G401 (cell line): ENCODE results near the gene LRRFIP1. TPM values are rescaled to one million over a fixed set of nuclear protein-coding genes. Genes with fewer than 3 reads are reported as not detected.

Experiments
- DNase-seq: peaks from one replicate; pipeline ENCODE4 v3.0.0-alpha.2; 2015; ENCODE audit warnings: low spot score
- in situ Hi-C: cut with HindIII; loops from 2 replicates; pipeline ENCODE4 v1.10.0; 2016; ENCODE audit warnings: low sequenced_read_pairs, mixed read lengths
- total RNA-seq: library from RNA; depleted of rRNA; stranded (reverse); fragments of >200 nt; shearing (Covaris generic); gene quantifications from 2 replicates; pipeline ENCODE4 v1.2.3, GENCODE V29; 2014

LRRFIP1 gene
- total RNA-seq, 1 experiment from 2014 or later, result 24.6 TPM

- no peak for DNase-seq
- in situ Hi-C loops, result no loop called here
Observed at GRCh38 chr2:237693291-237693994, 66.1 kb downstream of the LRRFIP1 start.

GRCh38 chr2:237694415-237695194, 67.2 kb downstream of the LRRFIP1 start:
- no peak for DNase-seq
- in situ Hi-C loops, result no loop called here

- no peak for DNase-seq
- in situ Hi-C loops, result no loop called here
Observed at GRCh38 chr2:237695201-237695780, 67.9 kb downstream of the LRRFIP1 start.

- in situ Hi-C loops, result no loop called here
- no peak for DNase-seq
Observed at GRCh38 chr2:237696461-237696860, 69.1 kb downstream of the LRRFIP1 start.

- no peak for DNase-seq
- in situ Hi-C loops, result no loop called here
Observed at GRCh38 chr2:237697586-237698357, 70.4 kb downstream of the LRRFIP1 start.

- in situ Hi-C loops, result no loop called here
- DNase-seq, result no peak
Observed at GRCh38 chr2:237698358-237698694, 70.9 kb downstream of the LRRFIP1 start.

- in situ Hi-C loops, result no loop called here
- no peak for DNase-seq
Observed at GRCh38 chr2:237699870-237700511, 72.6 kb downstream of the LRRFIP1 start.

- in situ Hi-C loops, result no loop called here
- DNase-seq, result no peak
Observed at GRCh38 chr2:237700512-237701032, 73.2 kb downstream of the LRRFIP1 start.

GRCh38 chr2:237701033-237701858, 73.9 kb downstream of the LRRFIP1 start:
- in situ Hi-C loops, result no loop called here
- DNase-seq, result no peak

GRCh38 chr2:237701859-237702390, 74.5 kb downstream of the LRRFIP1 start:
- in situ Hi-C loops, result no loop called here
- DNase-seq, result no peak

GRCh38 chr2:237702441-237703391, 75.3 kb downstream of the LRRFIP1 start:
- no peak for DNase-seq
- in situ Hi-C loops, result no loop called here

- in situ Hi-C loops, result no loop called here
- DNase-seq, result no peak
Observed at GRCh38 chr2:237704501-237705434, 77.4 kb downstream of the LRRFIP1 start.

GRCh38 chr2:237706257-237706656, 78.9 kb downstream of the LRRFIP1 start:
- DNase-seq, result no peak
- in situ Hi-C loops, result no loop called here

- DNase-seq, result no peak
- in situ Hi-C loops, result no loop called here
Observed at GRCh38 chr2:237708065-237708398, 80.6 kb downstream of the LRRFIP1 start.

GRCh38 chr2:237708491-237708890, 81.1 kb downstream of the LRRFIP1 start:
- in situ Hi-C loops, result no loop called here
- DNase-seq, result no peak

GRCh38 chr2:237708961-237709360, 81.6 kb downstream of the LRRFIP1 start:
- no peak for DNase-seq
- in situ Hi-C loops, result no loop called here
